Skeletal muscle tissue (tissue), 1 donor: Measurements from ENCODE around the gene RNASEH2B. TPM values are rescaled to one million over a fixed set of nuclear protein-coding genes. Genes with fewer than 3 reads are reported as not detected.

Experiments used
- total RNA-seq: library from RNA; depleted of rRNA; stranded (reverse); fragments of >200 nt; gene quantifications from one replicate; pipeline ENCODE4 v1.2.3, GENCODE V29; 2014

RNASEH2B gene
- total RNA-seq, 1 donor from 2014 or later: 162 TPM

Other genes with a start within 250 kb of the RNASEH2B start
- gene DLEU7, start 66.1 kb upstream of the RNASEH2B start, total RNA-seq: under 0.01 TPM
- not detected for gene C13orf42, start 201.5 kb downstream of the RNASEH2B start, total RNA-seq